HG02798 (cell line): ENCODE data around the gene LST1.

ENCODE experiments used
- ATAC-seq: cut with Tn5 transposase; IDR thresholded peaks from one replicate; pipeline ENCODE4 v1.9.1; 2021; ENCODE audit warnings: mild to moderate bottlenecking; ENCODE audit not compliant: unreplicated experiment, poor library complexity

Gene LST1

DNA sequence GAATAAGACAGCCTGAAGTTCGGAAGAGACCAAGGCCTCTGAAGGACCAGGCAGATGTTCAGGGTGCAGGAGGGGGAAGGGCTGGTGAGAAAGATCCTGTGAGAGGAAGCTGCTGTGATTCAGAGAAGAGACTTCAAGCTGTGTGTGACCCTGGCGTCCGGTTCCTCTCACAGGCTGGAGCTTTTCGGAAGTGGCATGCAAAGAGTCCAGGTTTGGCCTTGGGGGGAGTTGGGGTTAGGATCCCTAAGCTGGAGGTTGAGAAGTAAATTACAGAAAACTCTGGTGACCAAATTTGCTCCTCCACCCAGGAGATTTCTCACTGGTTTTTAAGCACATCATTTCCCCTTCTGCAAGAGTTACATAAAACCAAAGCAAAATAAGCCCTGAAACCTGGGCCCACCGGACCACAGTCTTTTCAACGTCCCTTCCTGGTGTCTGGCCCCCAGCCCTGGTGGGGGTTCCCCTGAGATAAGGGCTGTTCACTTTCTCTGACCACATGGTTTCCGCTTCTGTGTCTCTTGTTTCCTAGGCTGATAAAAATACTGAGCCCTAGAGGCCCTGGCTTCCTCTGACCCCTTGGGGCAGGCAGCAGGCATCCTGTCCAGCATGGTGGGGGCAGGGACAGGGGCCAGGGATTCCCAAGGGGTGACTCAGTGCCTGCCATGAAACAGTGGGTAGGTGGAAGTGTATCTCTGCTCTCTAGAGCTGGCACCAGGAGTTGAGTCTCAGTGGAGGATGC is 25.9 kb upstream of the LST1 start:
- ATAC-seq, result peak; percentile 65

DNA sequence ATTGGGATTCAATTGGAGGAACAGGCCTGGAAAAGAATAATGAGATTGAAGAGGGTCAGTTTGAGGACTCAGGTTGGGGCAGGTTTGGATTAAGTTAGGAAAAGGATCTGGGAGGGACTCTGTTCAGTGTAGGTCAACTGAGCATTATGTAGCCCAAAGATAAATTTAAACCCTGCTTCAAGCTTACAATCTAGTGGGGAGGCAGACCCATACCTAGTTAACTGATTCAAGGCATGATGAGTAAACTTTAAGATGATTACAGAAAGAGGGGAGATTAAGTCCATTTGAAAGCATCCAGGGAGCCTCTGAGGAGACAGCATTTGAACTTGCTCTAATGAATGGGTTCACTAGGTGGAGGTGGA is 25.4 kb upstream of the LST1 start:
- ATAC-seq, result no peak

DNA sequence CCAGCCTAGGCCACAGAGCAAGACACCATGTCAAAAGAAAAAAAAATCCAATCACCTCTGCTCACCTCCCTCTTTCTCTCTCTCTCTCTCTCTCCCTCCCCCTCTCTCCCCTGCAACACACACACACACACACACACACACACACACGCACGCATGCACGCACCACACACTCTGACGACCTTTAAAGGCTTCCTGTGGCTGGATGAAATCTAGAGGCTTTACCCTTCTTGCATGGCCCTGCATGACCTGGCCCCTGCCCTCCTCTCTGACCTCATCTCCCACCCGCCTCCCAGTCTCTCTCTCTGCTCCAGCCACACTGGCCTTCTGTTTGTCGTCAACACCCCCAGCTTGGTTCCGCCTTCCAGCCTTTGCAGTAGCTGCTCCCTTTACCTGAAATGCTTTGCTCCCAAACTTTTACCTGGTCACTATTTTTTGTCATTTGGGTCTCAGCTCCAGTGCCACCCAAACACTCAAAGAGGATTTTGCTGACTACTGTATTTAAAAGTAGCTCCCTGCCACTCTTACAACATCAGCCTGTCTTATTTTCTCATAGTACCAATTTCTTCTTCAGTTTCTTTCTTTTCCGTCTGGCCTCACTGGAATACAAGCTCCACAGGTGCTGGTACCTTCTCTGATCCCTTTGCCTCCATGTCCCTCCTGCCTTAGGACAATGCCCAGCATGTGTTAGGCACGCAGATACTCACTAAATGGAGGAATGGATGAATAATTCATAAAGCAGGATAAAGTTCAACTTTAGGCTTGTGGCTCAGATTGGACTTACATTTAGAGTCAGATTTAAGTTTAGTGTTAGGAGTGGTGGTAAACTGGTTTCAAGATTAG is 18.3 kb upstream of the LST1 start:
- ATAC-seq, result no peak

DNA sequence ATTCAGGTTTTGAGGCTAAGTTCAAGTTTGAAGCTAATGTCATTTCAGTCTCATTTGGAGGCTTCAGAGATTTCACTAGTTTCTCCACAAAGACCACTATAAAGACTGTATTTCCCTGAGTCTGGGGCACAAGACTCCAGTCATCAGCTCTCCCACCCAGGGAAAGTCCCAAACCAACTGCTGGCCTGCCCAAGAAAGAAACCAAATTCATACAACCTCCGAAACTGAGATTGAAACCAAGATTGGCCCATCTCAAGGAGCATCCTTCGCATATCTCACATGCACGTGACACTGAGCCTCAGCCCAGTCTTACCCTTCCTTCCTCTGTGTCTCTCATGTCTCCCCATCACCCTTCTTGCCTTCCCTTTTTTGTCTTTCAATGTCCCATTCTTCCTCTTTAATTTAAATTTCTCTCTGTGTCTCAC is 17.5 kb upstream of the LST1 start:
- peak; percentile 75 for ATAC-seq

DNA sequence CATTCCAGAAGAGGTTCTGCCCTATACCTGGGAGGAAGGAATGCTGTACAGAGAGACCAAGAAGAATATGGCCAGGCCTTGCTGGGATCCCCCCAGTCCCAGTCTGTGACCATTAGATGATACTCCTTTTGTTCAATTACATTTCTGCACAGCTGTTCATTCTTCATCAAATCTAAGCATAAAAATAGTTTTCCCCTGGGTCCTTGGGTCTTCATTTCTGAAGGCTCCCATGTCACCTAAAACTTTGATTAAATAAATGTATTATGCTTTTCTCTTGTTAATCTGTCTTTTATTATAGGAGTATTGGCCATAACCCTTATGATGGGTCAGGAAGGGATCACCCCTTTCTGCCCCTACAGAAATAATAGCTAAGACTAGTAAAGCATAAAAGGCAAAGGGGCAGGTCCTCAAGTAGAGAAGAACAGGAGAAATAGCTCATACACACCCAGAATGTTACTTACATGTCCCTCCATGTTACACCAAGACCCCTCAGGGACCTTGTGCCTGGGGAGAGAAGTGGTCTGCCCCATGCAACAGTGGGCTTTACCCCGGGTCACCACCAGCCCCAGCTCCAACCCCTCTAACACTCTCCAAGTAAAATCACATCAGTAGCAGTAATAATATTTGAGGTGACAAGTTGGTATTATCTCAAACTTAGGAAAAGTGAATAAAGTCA is 16.1 kb upstream of the LST1 start:
- no peak for ATAC-seq

DNA sequence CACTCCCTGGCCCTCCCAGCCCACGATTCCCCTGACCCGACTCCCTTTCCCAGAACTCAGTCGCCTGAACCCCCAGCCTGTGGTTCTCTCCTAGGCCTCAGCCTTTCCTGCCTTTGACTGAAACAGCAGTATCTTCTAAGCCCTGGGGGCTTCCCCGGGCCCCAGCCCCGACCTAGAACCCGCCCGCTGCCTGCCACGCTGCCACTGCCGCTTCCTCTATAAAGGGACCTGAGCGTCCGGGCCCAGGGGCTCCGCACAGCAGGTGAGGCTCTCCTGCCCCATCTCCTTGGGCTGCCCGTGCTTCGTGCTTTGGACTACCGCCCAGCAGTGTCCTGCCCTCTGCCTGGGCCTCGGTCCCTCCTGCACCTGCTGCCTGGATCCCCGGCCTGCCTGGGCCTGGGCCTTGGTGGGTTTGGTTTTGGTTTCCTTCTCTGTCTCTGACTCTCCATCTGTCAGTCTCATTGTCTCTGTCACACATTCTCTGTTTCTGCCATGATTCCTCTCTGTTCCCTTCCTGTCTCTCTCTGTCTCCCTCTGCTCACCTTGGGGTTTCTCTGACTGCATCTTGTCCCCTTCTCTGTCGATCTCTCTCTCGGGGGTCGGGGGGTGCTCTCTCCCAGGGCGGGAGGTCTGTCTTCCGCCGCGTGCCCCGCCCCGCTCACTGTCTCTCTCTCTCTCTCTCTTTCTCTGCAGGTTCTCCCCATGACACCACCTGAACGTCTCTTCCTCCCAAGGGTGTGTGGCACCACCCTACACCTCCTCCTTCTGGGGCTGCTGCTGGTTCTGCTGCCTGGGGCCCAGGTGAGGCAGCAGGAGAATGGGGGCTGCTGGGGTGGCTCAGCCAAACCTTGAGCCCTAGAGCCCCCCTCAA is 13.8 kb upstream of the LST1 start, which contains the start of gene LTA:
LTA (plus strand) TSS at position 249 of the 871 bp plus-strand sequence; CDS start at position 703, 454 bp downstream.
- ATAC-seq, result peak; percentile 41

DNA sequence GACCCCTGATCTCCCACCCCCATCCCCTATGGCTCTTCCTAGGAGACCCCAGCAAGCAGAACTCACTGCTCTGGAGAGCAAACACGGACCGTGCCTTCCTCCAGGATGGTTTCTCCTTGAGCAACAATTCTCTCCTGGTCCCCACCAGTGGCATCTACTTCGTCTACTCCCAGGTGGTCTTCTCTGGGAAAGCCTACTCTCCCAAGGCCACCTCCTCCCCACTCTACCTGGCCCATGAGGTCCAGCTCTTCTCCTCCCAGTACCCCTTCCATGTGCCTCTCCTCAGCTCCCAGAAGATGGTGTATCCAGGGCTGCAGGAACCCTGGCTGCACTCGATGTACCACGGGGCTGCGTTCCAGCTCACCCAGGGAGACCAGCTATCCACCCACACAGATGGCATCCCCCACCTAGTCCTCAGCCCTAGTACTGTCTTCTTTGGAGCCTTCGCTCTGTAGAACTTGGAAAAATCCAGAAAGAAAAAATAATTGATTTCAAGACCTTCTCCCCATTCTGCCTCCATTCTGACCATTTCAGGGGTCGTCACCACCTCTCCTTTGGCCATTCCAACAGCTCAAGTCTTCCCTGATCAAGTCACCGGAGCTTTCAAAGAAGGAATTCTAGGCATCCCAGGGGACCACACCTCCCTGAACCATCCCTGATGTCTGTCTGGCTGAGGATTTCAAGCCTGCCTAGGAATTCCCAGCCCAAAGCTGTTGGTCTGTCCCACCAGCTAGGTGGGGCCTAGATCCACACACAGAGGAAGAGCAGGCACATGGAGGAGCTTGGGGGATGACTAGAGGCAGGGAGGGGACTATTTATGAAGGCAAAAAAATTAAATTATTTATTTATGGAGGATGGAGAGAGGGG is 12.6 kb upstream of the LST1 start:
- ATAC-seq, result no peak

DNA sequence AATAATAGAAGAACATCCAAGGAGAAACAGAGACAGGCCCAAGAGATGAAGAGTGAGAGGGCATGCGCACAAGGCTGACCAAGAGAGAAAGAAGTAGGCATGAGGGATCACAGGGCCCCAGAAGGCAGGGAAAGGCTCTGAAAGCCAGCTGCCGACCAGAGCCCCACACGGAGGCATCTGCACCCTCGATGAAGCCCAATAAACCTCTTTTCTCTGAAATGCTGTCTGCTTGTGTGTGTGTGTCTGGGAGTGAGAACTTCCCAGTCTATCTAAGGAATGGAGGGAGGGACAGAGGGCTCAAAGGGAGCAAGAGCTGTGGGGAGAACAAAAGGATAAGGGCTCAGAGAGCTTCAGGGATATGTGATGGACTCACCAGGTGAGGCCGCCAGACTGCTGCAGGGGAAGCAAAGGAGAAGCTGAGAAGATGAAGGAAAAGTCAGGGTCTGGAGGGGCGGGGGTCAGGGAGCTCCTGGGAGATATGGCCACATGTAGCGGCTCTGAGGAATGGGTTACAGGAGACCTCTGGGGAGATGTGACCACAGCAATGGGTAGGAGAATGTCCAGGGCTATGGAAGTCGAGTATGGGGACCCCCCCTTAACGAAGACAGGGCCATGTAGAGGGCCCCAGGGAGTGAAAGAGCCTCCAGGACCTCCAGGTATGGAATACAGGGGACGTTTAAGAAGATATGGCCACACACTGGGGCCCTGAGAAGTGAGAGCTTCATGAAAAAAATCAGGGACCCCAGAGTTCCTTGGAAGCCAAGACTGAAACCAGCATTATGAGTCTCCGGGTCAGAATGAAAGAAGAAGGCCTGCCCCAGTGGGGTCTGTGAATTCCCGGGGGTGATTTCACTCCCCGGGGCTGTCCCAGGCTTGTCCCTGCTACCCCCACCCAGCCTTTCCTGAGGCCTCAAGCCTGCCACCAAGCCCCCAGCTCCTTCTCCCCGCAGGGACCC is 11.7 kb upstream of the LST1 start:
- no peak for ATAC-seq

DNA sequence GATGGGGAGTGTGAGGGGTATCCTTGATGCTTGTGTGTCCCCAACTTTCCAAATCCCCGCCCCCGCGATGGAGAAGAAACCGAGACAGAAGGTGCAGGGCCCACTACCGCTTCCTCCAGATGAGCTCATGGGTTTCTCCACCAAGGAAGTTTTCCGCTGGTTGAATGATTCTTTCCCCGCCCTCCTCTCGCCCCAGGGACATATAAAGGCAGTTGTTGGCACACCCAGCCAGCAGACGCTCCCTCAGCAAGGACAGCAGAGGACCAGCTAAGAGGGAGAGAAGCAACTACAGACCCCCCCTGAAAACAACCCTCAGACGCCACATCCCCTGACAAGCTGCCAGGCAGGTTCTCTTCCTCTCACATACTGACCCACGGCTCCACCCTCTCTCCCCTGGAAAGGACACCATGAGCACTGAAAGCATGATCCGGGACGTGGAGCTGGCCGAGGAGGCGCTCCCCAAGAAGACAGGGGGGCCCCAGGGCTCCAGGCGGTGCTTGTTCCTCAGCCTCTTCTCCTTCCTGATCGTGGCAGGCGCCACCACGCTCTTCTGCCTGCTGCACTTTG is 10.7 kb upstream of the LST1 start, which contains the start of gene TNF:
TNF (plus strand) TSS at position 231 of the 567 bp plus-strand sequence; CDS start at position 408, 177 bp downstream.
- no peak for ATAC-seq

DNA sequence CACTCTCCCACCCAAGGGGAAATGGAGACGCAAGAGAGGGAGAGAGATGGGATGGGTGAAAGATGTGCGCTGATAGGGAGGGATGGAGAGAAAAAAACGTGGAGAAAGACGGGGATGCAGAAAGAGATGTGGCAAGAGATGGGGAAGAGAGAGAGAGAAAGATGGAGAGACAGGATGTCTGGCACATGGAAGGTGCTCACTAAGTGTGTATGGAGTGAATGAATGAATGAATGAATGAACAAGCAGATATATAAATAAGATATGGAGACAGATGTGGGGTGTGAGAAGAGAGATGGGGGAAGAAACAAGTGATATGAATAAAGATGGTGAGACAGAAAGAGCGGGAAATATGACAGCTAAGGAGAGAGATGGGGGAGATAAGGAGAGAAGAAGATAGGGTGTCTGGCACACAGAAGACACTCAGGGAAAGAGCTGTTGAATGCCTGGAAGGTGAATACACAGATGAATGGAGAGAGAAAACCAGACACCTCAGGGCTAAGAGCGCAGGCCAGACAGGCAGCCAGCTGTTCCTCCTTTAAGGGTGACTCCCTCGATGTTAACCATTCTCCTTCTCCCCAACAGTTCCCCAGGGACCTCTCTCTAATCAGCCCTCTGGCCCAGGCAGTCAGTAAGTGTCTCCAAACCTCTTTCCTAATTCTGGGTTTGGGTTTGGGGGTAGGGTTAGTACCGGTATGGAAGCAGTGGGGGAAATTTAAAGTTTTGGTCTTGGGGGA is 10.0 kb upstream of the LST1 start:
- no peak for ATAC-seq

DNA sequence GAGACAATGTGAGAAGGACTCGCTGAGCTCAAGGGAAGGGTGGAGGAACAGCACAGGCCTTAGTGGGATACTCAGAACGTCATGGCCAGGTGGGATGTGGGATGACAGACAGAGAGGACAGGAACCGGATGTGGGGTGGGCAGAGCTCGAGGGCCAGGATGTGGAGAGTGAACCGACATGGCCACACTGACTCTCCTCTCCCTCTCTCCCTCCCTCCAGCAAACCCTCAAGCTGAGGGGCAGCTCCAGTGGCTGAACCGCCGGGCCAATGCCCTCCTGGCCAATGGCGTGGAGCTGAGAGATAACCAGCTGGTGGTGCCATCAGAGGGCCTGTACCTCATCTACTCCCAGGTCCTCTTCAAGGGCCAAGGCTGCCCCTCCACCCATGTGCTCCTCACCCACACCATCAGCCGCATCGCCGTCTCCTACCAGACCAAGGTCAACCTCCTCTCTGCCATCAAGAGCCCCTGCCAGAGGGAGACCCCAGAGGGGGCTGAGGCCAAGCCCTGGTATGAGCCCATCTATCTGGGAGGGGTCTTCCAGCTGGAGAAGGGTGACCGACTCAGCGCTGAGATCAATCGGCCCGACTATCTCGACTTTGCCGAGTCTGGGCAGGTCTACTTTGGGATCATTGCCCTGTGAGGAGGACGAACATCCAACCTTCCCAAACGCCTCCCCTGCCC is 9.0 kb upstream of the LST1 start:
- ATAC-seq, result no peak

DNA sequence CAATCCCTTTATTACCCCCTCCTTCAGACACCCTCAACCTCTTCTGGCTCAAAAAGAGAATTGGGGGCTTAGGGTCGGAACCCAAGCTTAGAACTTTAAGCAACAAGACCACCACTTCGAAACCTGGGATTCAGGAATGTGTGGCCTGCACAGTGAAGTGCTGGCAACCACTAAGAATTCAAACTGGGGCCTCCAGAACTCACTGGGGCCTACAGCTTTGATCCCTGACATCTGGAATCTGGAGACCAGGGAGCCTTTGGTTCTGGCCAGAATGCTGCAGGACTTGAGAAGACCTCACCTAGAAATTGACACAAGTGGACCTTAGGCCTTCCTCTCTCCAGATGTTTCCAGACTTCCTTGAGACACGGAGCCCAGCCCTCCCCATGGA is 8.5 kb upstream of the LST1 start:
- ATAC-seq, result no peak

DNA sequence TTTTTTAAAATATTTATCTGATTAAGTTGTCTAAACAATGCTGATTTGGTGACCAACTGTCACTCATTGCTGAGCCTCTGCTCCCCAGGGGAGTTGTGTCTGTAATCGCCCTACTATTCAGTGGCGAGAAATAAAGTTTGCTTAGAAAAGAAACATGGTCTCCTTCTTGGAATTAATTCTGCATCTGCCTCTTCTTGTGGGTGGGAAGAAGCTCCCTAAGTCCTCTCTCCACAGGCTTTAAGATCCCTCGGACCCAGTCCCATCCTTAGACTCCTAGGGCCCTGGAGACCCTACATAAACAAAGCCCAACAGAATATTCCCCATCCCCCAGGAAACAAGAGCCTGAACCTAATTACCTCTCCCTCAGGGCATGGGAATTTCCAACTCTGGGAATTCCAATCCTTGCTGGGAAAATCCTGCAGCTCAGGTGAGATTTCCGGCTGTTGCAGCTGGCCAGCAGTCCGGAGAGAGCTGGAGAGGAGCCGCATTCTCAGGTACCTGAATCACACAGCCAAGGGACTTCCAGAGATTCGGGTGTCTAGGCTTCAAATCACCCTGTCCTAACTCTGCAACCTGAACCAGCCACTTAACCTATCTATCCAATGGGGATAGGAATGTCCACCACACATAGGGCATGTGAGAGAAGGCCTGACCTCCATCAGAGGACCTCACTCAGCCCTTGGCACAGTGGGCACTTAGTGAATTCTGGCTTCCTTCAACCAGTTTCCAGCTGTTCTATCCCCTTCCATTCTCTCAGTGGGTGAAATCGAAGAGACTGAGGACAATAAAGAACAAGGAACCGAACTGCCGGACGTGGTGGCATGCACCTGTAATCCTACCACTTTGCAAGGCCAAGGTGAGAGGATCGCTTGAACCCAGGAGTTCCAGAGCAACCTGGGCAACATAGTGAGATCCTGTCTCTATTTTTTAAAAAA is 7.6 kb upstream of the LST1 start:
- ATAC-seq, result no peak

DNA sequence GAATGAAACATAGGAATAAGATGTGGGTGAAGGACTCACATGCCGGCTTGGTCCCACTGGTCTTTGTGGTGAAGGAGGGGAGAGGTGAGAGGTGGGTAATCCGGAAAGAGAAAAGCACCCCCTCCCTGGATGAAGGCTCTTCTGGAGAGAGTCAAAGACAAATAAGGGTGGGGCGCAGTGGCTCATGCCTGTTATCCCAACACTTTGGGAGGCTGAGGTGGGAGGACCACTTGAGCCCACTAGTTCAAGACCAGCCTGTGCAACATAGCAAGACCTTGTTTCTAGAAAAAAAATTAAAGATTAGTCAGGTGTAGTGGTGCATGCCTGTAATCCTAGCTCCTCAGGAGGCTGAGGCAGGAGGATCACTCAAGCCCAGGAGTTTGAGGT is 7.0 kb upstream of the LST1 start:
- no peak for ATAC-seq
